Measurements from ENCODE around the gene PHLDA3.

The PHLDA3 gene

GRCh38 chr1:201468844-201469644 lies at the start of gene PHLDA3:
Gene PHLDA3 (minus strand): TSS chr1:201469188. CDS start chr1:201468786, 402 bp downstream.
- DNase-seq, result peak; percentile 19

- no peak for DNase-seq
Observed at GRCh38 chr1:201518071-201518470, 49.1 kb upstream of the PHLDA3 start.

GRCh38 chr1:201517631-201518030 lies 48.6 kb upstream of the PHLDA3 start:
- DNase-seq, result no peak

GRCh38 chr1:201516511-201517127 lies 47.6 kb upstream of the PHLDA3 start:
- DNase-seq, result no peak

GRCh38 chr1:201515895-201516294 lies 46.9 kb upstream of the PHLDA3 start:
- no peak for DNase-seq

- DNase-seq, result no peak
Observed at GRCh38 chr1:201515062-201515750, 46.2 kb upstream of the PHLDA3 start.

- no peak for DNase-seq
Observed at GRCh38 chr1:201514466-201514865, 45.5 kb upstream of the PHLDA3 start.

- no peak for DNase-seq
Observed at GRCh38 chr1:201513498-201514243, 44.7 kb upstream of the PHLDA3 start.

- peak; percentile 6 for DNase-seq
Observed at GRCh38 chr1:201511941-201512539, 43.1 kb upstream of the PHLDA3 start.

GRCh38 chr1:201511396-201511940 lies 42.5 kb upstream of the PHLDA3 start:
- DNase-seq, result no peak

GRCh38 chr1:201510734-201511133 lies 41.7 kb upstream of the PHLDA3 start:
- DNase-seq, result no peak

- no peak for DNase-seq
Observed at GRCh38 chr1:201509601-201510374, 40.8 kb upstream of the PHLDA3 start.

GRCh38 chr1:201508809-201509208 lies 39.8 kb upstream of the PHLDA3 start:
- DNase-seq, result no peak

- no peak for DNase-seq
Observed at GRCh38 chr1:201507360-201507675, 38.3 kb upstream of the PHLDA3 start.

GRCh38 chr1:201506557-201507359 lies 37.8 kb upstream of the PHLDA3 start, which contains the start of gene CSRP1:
Gene CSRP1 (minus strand): TSS chr1:201507123. CDS start chr1:201496303, 10,820 bp downstream.
- DNase-seq, result peak; percentile 80

- DNase-seq, result no peak
Observed at GRCh38 chr1:201506092-201506491, 37.1 kb upstream of the PHLDA3 start.

GRCh38 chr1:201505503-201505890 lies 36.5 kb upstream of the PHLDA3 start:
- DNase-seq, result no peak

GRCh38 chr1:201504799-201505502 lies 36.0 kb upstream of the PHLDA3 start:
- no peak for DNase-seq

GRCh38 chr1:201504179-201504631 lies 35.2 kb upstream of the PHLDA3 start:
- DNase-seq, result no peak
